ENCODE data around the gene CBX2.

DNA sequence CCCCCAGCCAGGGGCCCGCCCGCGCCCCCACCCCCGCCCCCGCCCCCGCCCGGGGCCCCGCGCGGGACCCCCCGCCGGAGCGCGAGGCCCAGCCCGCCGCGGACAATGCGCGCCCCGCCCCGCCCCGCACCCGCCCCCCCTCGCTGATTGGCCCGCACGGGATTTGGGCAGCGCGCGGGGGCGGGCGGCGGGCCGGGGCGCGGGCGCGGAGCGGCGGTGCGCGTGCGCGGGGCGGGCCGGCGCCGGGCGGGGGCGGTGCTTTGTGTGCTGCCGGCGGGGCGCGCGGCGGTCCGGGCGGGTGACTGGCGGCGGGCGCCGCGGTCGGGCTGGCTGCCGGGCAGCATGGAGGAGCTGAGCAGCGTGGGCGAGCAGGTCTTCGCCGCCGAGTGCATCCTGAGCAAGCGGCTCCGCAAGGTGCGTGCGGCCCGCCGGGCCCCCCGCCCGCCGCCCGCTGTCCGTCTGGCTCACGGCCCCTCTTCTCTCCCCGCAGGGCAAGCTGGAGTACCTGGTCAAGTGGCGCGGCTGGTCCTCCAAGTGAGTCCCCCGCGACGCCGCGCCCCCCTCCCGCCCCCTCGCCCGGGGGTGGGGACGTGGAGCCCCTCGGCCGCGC lies at the start of gene CBX2:
- TF ChIP-seq POLR2AphosphoS5 (IDR thresholded peaks at IDR 0.05; ENCODE audit: borderline replicate concordance, low read depth, low read length) (no peak; the same call in 1 of the 2 replicates), EZH2 (IDR thresholded peaks at IDR 0.05) (no peak)
